ENCODE measurements around the gene NPAS3.

NPAS3 gene

GRCh38 chr14:33052943-33053342 is 114.3 kb downstream of the NPAS3 start:
- ChIA-PET CTCF (no interaction called here), POLR2A (ENCODE audit: low non-redundant PET) (no interaction called here)
- DNase-seq (ENCODE audit: low spot score), result no peak
- H3K27ac ChIP-seq, result no peak overlapping the region
- TF ChIP-seq CTCF (conservative IDR thresholded peaks at IDR 0.05; ENCODE audit: low read depth), result no peak

- no peak for TF ChIP-seq CTCF (conservative IDR thresholded peaks at IDR 0.05; ENCODE audit: low read depth)
- DNase-seq (ENCODE audit: low spot score), result no peak
- POLR2A ChIA-PET (ENCODE audit: low non-redundant PET), result no interaction called here
- no peak overlapping the region for H3K27ac ChIP-seq
- CTCF ChIA-PET, result no interaction called here
These were observed 117.5 kb downstream of the NPAS3 start for GRCh38 chr14:33056213-33056612.

GRCh38 chr14:33057585-33057984 is 118.9 kb downstream of the NPAS3 start:
- ChIA-PET POLR2A (ENCODE audit: low non-redundant PET) (no interaction called here), CTCF (no interaction called here)
- no peak for TF ChIP-seq CTCF (conservative IDR thresholded peaks at IDR 0.05; ENCODE audit: low read depth)
- H3K27ac ChIP-seq, result no peak overlapping the region
- DNase-seq (ENCODE audit: low spot score), result no peak

- DNase-seq (ENCODE audit: low spot score), result no peak
- TF ChIP-seq CTCF (conservative IDR thresholded peaks at IDR 0.05; ENCODE audit: low read depth), result no peak
- ChIA-PET CTCF (no interaction called here), POLR2A (ENCODE audit: low non-redundant PET) (no interaction called here)
- no peak overlapping the region for H3K27ac ChIP-seq
These were observed 123.1 kb downstream of the NPAS3 start for GRCh38 chr14:33061667-33062325.

- no peak for DNase-seq (ENCODE audit: low spot score)
- no peak for TF ChIP-seq CTCF (conservative IDR thresholded peaks at IDR 0.05; ENCODE audit: low read depth)
- H3K27ac ChIP-seq, result no peak overlapping the region
- CTCF ChIA-PET, result no interaction called here
- POLR2A ChIA-PET (ENCODE audit: low non-redundant PET), result no interaction called here
These were observed 123.8 kb downstream of the NPAS3 start for GRCh38 chr14:33062476-33062875.

- POLR2A ChIA-PET (ENCODE audit: low non-redundant PET), result no interaction called here
- CTCF ChIA-PET, result no interaction called here
- no peak overlapping the region for H3K27ac ChIP-seq
- TF ChIP-seq CTCF (conservative IDR thresholded peaks at IDR 0.05; ENCODE audit: low read depth), result no peak
- DNase-seq (ENCODE audit: low spot score), result no peak
These were observed 124.2 kb downstream of the NPAS3 start for GRCh38 chr14:33062881-33063280.

GRCh38 chr14:33063521-33063920 is 124.8 kb downstream of the NPAS3 start:
- H3K27ac ChIP-seq, result no peak overlapping the region
- DNase-seq (ENCODE audit: low spot score), result no peak
- ChIA-PET CTCF (no interaction called here), POLR2A (ENCODE audit: low non-redundant PET) (no interaction called here)
- no peak for TF ChIP-seq CTCF (conservative IDR thresholded peaks at IDR 0.05; ENCODE audit: low read depth)

All from RWPE1 (cell line).